SHP77 treated with DMSO at 0.1 percent for 48 hours (cell line): ENCODE measurements around the gene LRRC46.

Experiments
- DNase-seq: peaks from one replicate; lab custom pipeline; 2025; lab: John Stamatoyannopoulos, UW

LRRC46 gene

GRCh38 chr17:47810200-47810821 lies 21.2 kb upstream of the LRRC46 start:
- DNase-seq: no peak

- no peak for DNase-seq
These were observed 20.4 kb upstream of the LRRC46 start for GRCh38 chr17:47810901-47811635.

GRCh38 chr17:47811709-47812108 lies 19.8 kb upstream of the LRRC46 start:
- DNase-seq: no peak

- no peak for DNase-seq
These were observed 19.1 kb upstream of the LRRC46 start for GRCh38 chr17:47812146-47812920.

GRCh38 chr17:47813077-47813476 lies 18.4 kb upstream of the LRRC46 start:
- DNase-seq: no peak

- DNase-seq: no peak
These were observed 17.9 kb upstream of the LRRC46 start for GRCh38 chr17:47813512-47814031.

- no peak for DNase-seq
These were observed 16.2 kb upstream of the LRRC46 start for GRCh38 chr17:47815106-47815918.

- DNase-seq: no peak
These were observed 15.2 kb upstream of the LRRC46 start for GRCh38 chr17:47816111-47816735.

GRCh38 chr17:47816947-47817346 lies 14.5 kb upstream of the LRRC46 start:
- no peak for DNase-seq

- DNase-seq: no peak
These were observed 13.3 kb upstream of the LRRC46 start for GRCh38 chr17:47818002-47818695.

GRCh38 chr17:47819475-47819874 lies 12.0 kb upstream of the LRRC46 start:
- DNase-seq: no peak

- no peak for DNase-seq
These were observed 11.3 kb upstream of the LRRC46 start for GRCh38 chr17:47820033-47820789.

- no peak for DNase-seq
These were observed 10.4 kb upstream of the LRRC46 start for GRCh38 chr17:47821031-47821423.

GRCh38 chr17:47821424-47822391 lies 9.8 kb upstream of the LRRC46 start, which contains the start of gene OSBPL7:
Gene OSBPL7 (minus strand): TSS chr17:47821794. CDS start chr17:47820278, 1,516 bp downstream.
- DNase-seq: peak; percentile 82

- DNase-seq: no peak
These were observed 8.7 kb upstream of the LRRC46 start for GRCh38 chr17:47822785-47823184.

- DNase-seq: no peak
These were observed 8.0 kb upstream of the LRRC46 start for GRCh38 chr17:47823519-47823918.

GRCh38 chr17:47829870-47830269 lies 1.6 kb upstream of the LRRC46 start:
- DNase-seq: no peak

- no peak for DNase-seq
These were observed 971 bp upstream of the LRRC46 start for GRCh38 chr17:47830396-47831002.
